ENCODE measurements around the gene NKG7. TPM values are rescaled to one million over a fixed set of nuclear protein-coding genes. Genes with fewer than 3 reads are reported as not detected.

Gene NKG7, protein sequence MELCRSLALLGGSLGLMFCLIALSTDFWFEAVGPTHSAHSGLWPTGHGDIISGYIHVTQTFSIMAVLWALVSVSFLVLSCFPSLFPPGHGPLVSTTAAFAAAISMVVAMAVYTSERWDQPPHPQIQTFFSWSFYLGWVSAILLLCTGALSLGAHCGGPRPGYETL
- not detected in 5 replicates for total RNA-seq (2022; extraction: Qiagen RNA extraction; ENCODE audit: low read depth)

DNA sequence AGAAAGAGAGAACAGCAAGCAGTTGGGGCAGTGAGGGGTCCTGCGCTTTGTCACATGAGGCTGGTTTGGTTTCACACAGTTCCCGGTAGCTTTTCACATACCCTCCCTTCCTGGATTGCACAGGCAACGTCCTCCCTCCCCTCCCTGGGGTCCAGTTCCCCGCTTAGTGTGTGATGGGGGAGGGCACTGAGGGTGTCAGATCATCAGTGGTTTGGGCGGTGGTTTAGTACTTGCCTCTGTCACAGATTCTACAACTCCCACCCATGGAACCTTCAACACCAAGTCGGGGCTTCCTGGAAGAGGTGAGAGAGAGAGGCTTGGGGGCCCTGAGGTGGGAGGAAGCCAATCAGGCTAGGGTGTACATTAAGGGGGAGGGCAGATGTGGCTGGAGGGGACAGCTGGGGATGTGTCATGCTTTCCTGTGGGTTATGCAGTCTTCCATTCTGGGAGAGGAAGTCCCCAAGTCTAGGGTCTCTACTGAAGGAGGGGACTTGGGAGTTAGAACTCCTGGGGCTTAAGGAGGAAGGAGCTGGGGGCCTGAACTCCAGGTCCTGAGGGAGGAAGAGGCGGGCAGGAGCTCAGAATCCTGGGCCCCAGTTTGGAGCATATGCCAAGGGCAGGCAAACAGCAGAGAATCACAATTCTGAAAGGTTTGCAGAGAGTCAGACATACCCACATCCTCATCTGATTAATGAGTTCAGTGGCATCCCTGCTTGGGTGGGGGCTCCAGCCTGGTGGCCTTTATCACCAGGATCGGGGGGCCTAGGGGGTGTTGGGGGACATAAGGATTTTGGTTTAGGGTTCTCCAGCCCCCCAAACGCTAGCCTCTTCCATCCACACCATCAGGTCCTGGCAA, at the start of gene NKG7:
Gene NKG7, minus strand, starts transcription at position 6 of the 856 bp plus-strand sequence. CDS start 119 bp downstream, outside the sequence.

DNA sequence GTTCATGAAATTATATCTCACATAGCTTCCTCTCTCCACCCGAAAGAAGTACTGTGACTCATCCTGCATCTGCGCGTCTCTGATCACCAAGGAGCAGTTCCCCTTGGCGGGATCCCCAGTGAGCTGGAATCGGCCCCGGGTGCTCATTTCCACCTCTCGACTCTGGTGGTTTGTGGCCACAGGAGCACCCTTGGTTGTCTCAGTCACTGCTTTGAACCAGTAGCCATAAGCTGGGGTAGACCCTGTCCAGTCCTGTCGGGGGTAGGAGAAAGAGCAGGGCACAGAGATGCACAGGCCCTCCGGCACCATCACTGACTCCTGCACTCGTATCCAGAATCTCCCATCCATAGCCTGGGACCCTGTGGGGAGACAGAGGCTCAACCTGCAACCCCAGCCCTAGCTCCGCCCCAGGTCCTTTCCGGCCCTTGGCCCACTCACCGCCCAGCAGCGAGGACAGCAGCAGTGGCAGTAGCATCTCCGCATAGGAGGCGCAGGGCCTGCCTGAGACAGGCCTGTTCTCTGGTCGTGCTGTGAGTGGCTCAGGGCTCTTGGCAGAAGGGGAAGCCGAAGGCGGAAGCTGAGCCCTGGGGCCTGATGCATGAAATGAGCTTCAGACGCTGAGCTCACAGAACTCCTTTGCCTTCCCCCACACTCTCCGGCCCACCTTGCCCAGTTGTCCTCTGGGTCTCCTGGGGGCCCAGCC, 44.8 kb upstream of the NKG7 start, which contains the start of gene SIGLEC10:
Gene SIGLEC10, minus strand, starts transcription at position 536 of the 703 bp plus-strand sequence. Its CDS starts 61 bp downstream, at position 475.

DNA sequence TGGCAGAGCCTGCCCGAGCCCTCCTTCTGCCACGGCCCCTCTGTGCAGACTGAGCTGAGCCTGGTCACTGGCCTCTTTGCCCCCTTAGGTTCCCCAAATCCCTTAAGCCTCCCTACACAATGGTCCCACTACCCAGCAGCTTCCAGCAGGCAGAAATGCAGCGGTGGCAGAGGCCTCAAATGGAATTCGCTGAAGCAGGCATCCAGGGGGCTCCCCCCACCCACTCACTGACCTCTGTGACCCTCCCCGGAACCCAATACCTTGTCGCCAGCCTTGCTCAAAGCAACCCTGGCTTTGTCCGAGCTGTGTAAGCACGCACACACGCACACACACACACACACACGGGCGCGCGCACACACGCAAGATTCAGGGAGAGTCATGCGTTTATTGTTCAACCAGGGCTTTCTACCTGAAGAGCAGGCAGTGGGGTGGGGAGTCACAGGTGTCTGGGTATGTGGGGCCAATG, 15.5 kb upstream of the NKG7 start, which contains the start of gene LIM2:
Gene LIM2, minus strand, starts transcription at position 51 of the 466 bp plus-strand sequence. CDS start 531 bp downstream, outside the sequence.

DNA sequence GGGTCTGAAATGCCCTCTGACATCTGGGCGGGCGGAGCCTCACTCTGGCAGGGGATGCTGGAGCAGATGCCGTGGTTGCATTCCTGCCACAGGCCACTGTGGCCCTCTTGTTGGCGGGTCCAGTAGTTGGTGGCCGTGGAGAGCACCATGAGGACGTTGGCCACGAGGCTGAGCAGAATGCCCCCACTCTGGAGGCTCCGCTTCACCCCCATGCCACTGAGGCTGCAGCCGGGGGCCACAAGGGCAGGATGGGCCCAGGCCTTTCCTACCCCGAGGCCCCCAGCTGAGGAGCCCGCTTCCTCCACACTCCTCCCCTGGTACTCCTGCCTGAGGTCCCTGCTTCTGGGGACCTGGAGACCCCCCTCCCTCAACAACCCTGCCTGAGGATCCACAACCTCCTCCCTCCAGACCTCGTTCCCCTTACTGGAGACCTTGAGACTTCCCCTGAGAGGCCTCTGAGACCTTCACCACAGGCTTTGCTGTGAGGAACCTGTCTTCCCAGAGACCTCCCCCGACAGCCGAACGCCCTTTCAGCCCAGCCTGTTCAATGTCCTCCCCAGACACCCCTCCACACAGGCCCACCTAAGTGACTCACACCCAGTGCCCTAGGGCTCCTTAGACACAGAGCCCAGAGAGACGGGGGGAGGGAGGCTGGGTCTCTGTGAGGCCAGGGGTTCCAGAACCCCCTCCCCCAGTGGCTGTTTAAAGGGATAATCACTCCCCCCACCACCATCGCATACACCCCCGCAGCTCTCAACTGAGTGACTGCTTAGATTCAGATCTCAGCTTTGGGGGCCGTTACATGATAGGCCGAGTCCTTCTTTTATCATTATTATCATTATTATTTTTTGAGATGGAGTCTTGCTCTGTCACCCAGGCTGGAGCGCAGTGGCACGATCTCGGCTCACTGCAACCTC, 3.8 kb downstream of the NKG7 start, which contains the start of gene CLDND2:
Gene CLDND2, minus strand, starts transcription at position 638 of the 917 bp plus-strand sequence. Its CDS starts 426 bp downstream, at position 212.

DNA sequence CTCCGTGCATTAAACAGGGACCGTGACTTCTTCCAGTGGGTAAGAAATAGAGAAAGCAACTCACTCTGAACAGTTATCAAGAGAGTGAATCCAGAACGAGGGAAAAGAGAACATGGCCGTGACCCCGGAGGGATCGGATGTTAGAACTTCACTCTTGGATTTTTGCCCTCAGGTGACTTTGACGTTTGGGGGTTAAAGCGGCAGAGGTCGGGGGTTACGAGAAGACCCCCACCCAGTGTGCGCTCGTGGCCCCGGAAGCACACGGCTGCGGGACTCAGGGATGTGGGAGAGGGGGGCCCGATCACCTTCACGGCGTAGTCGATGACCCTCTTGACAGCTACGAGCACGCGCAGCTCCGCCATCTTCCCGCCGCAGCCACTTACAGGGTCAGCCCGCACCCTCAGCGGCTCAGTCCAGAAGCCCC, 6.5 kb downstream of the NKG7 start, which contains the start of gene ETFB:
Gene ETFB, minus strand, starts transcription at position 424 of the 424 bp plus-strand sequence. Its CDS starts 62 bp downstream, at position 362.

DNA sequence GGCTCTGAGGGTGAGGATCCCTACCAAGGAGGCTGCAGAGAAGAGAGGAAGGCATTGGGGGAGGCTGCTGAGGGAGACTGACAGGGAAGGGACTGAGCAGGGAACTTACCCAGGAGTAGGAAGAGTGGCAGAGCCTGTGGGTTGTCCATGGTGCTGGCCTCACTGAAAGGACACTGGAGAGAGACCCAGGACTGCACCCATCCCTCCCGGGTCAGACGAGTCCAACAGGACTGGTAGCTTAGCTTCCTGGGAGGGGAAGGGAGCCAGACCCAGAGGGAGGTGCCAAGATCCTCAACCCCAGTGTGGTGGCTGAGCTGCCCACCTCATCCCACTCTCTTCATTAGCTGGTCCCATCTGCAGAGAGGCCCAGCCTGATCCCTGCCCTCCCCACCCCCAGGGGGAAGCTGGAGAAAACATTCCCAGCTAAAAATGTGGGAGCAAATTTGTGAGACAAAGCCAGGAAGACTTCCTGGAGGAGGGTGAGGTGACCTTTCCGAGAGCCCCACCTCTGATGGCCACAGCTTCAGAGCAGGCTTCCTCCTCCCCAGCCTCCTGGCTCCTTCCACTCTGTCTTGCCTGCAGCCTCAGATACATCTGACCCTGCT, 30.4 kb downstream of the NKG7 start, which contains the start of gene VSIG10L:
Gene VSIG10L, minus strand, starts transcription at position 164 of the 605 bp plus-strand sequence. Its CDS starts 15 bp downstream, at position 149.

Other genes with a start within 250 kb of the NKG7 start
- 0.07 to 0.18 TPM in 2 of 5 replicates, not detected in the others for gene SIGLEC9, start 247.7 kb downstream of the NKG7 start, total RNA-seq (2022; extraction: Qiagen RNA extraction; ENCODE audit: low read depth)
- gene SIGLEC7, start 230.4 kb downstream of the NKG7 start, total RNA-seq (2022; extraction: Qiagen RNA extraction; ENCODE audit: low read depth) = not detected in 5 replicates
- gene CD33, start 147.6 kb downstream of the NKG7 start, total RNA-seq (2022; extraction: Qiagen RNA extraction; ENCODE audit: low read depth) = 0.12 to 0.49 TPM in 2 of 5 replicates, not detected in the others
- not detected in 5 replicates for gene SIGLECL1, start 121.6 kb downstream of the NKG7 start, total RNA-seq (2022; extraction: Qiagen RNA extraction; ENCODE audit: low read depth)
- 0.02 to 0.09 TPM (median 0.05 TPM) in 3 of 5 replicates, not detected in the others for gene IGLON5, start 61.0 kb downstream of the NKG7 start, total RNA-seq (2022; extraction: Qiagen RNA extraction; ENCODE audit: low read depth)
- 6.6 to 11.1 TPM (median 9.1 TPM) in 5 replicates for gene VSIG10L, start 30.5 kb downstream of the NKG7 start, total RNA-seq (2022; extraction: Qiagen RNA extraction; ENCODE audit: low read depth)
- gene ETFB, start 6.3 kb downstream of the NKG7 start, total RNA-seq (2022; extraction: Qiagen RNA extraction; ENCODE audit: low read depth) = 180 to 255 TPM (median 204 TPM) in 5 replicates
- gene CLDND2, start 3.7 kb downstream of the NKG7 start, total RNA-seq (2022; extraction: Qiagen RNA extraction; ENCODE audit: low read depth) = 5.1 to 9.3 TPM (median 7.5 TPM) in 5 replicates
- gene LIM2, start 15.3 kb upstream of the NKG7 start, total RNA-seq (2022; extraction: Qiagen RNA extraction; ENCODE audit: low read depth) = not detected in 5 replicates
- not detected in 5 replicates for gene C19orf84, start 17.9 kb upstream of the NKG7 start, total RNA-seq (2022; extraction: Qiagen RNA extraction; ENCODE audit: low read depth)
- gene SIGLEC10, start 45.0 kb upstream of the NKG7 start, total RNA-seq (2022; extraction: Qiagen RNA extraction; ENCODE audit: low read depth) = 0.05 TPM in 1 of 5 replicates, not detected in the others
- gene SIGLEC8, start 85.8 kb upstream of the NKG7 start, total RNA-seq (2022; extraction: Qiagen RNA extraction; ENCODE audit: low read depth) = not detected in 5 replicates
- gene CEACAM18, start 105.9 kb upstream of the NKG7 start, total RNA-seq (2022; extraction: Qiagen RNA extraction; ENCODE audit: low read depth) = not detected in 5 replicates
- gene SIGLEC12, start 129.1 kb upstream of the NKG7 start, total RNA-seq (2022; extraction: Qiagen RNA extraction; ENCODE audit: low read depth) = not detected in 5 replicates
- not detected in 5 replicates for gene SIGLEC6, start 159.0 kb upstream of the NKG7 start, total RNA-seq (2022; extraction: Qiagen RNA extraction; ENCODE audit: low read depth)
- gene ZNF175, start 198.6 kb upstream of the NKG7 start, total RNA-seq (2022; extraction: Qiagen RNA extraction; ENCODE audit: low read depth) = 3.7 to 5.9 TPM (median 4.2 TPM) in 5 replicates

All from A549 treated with DMSO at 1 μM for 4 hours (cell line).